Fibroblast of lung (primary cell): ENCODE measurements around the gene EML4. TPM values are rescaled to one million over a fixed set of nuclear protein-coding genes. Genes with fewer than 3 reads are reported as not detected.

ENCODE experiments used
- DNase-seq, 2 donors: peaks; one replicate each; pipeline versions ENCODE4 v3.0.0 to v3.0.0-alpha.2; 2010; ENCODE audit warnings: low read depth in 2 of 2
- H2AFZ ChIP-seq: 2 replicates; pipeline ENCODE4 v1.5.1; 2012; ENCODE audit warnings: low read length, control low read depth, inconsistent platforms
- H3K27ac ChIP-seq: 2 replicates; pipeline ENCODE4 v1.5.1; 2011; ENCODE audit warnings: low read length, control low read depth; ENCODE audit not compliant: insufficient read depth
- H3K27me3 ChIP-seq: 2 replicates; pipeline ENCODE4 v1.5.1; 2011; ENCODE audit warnings: mild to moderate bottlenecking, low read length; ENCODE audit not compliant: control insufficient read depth, insufficient read depth
- H3K36me3 ChIP-seq: 2 replicates; pipeline ENCODE4 v1.5.1; 2011; ENCODE audit warnings: low read length; ENCODE audit not compliant: control insufficient read depth, insufficient read depth
- H3K4me1 ChIP-seq: 2 replicates; pipeline ENCODE4 v1.5.1; 2011; ENCODE audit warnings: low read length; ENCODE audit not compliant: control insufficient read depth, insufficient read depth; ENCODE audit errors: extremely low read depth
- H3K4me2 ChIP-seq: 2 replicates; pipeline ENCODE4 v1.5.1; 2011; ENCODE audit warnings: low read length, control low read depth; ENCODE audit not compliant: insufficient read depth; ENCODE audit errors: extremely low read depth
- H3K4me3 ChIP-seq, 4 experiments: fragments of 200-600 bp in 1 of 4; sonication (generic) in 1 of 4; replicated peaks in 1 of 4; 2 replicates each; pipeline ENCODE4 v1.5.1; 2011 to 2016; ENCODE audit warnings: low read length in 4 of 4, low read depth in 3 of 4, mild to moderate bottlenecking in 3 of 4, control low read depth in 2 of 4, inconsistent platforms in 1 of 4, mixed read lengths in 1 of 4; ENCODE audit not compliant: insufficient read depth in 1 of 4; ENCODE audit errors: control extremely low read depth in 1 of 4
- H3K79me2 ChIP-seq: 2 replicates; pipeline ENCODE4 v1.5.1; 2012; ENCODE audit warnings: mild to moderate bottlenecking, low read length, inconsistent platforms; ENCODE audit not compliant: control insufficient read depth, insufficient read depth
- H3K9ac ChIP-seq: 2 replicates; pipeline ENCODE4 v1.5.1; 2011; ENCODE audit warnings: mild to moderate bottlenecking, low read length, control low read depth; ENCODE audit not compliant: insufficient read depth
- H3K9me3 ChIP-seq: 2 replicates; pipeline ENCODE4 v1.5.1; 2012; ENCODE audit warnings: low read depth, low read length; ENCODE audit not compliant: control insufficient read depth, insufficient read depth
- H4K20me1 ChIP-seq: 2 replicates; pipeline ENCODE4 v1.5.1; 2011; ENCODE audit warnings: low read length; ENCODE audit not compliant: control insufficient read depth, insufficient read depth; ENCODE audit errors: extremely low read depth
- EZH2 ChIP-seq: IDR thresholded peaks from 2 replicates; pipeline ENCODE4 v1.5.1; 2012; ENCODE audit warnings: low read length, control low read depth, mild to moderate bottlenecking; ENCODE audit errors: missing control alignments
- polyA plus RNA-seq, 2 donors: library from polyadenylated mRNA; depleted of rRNA in 1 of 2; stranded (reverse) in 1 of 2; unstranded in 1 of 2; fragments of >200 nt; gene quantifications; 2 replicates each; pipeline ENCODE4 v1.2.1, GENCODE V29; 2011 to 2012; ENCODE audit warnings: missing spikeins in 1 of 2
- total RNA-seq: library from RNA; depleted of rRNA; stranded (reverse); fragments of >200 nt; gene quantifications from 2 replicates; pipeline ENCODE4 v1.2.1, GENCODE V29; 2014
- TF ChIP-seq, protein P1 (sequence below), 2 donors: IDR thresholded peaks in 1 of 2; conservative IDR thresholded peaks in 1 of 2; 1 replicate in 1 of 2; 2 replicates in 1 of 2; pipeline ENCODE4 v1.5.1; 2011 to 2012; ENCODE audit warnings: low read length in 2 of 2, control low read depth in 1 of 2, inconsistent platforms in 1 of 2, low read depth in 1 of 2, mild to moderate bottlenecking in 1 of 2

EML4 gene
- total and polyA plus RNA-seq, 2 donors (not counting 1 experiment from before 2014, with no cell fraction given), result 49.5 to 62.7 TPM

DNA sequence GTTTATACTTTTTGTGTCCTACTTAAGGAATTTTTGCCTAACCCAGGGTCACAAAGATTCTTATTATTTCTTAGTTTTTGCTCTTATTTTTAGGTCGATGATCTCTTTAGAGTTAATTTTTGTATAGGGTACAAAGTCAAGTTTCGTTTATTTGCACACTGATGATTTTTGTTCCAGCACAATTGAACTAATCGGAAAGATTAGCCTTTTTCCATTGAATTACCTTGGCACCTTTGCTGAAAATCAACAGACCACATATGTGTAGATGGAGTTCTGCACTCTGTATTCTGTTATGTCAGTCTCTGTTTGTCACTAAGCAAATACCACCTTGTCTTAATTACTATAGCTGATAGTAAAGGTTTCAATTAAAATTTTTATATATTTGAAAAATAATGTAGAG lies 18.7 kb downstream of the EML4 start:
- Histone ChIP-seq H2AFZ (no peak overlapping the region), H3K4me3 (no peak overlapping the region), H3K36me3 (no peaks in the 10 kb centered on the region), H3K9me3 (no peaks in the 10 kb centered on the region), H3K79me2 (peaks cover 73% of the 10 kb centered on the region), H3K27me3 (no peaks in the 10 kb centered on the region), H3K4me2 (no peak overlapping the region), H3K27ac (no peak overlapping the region), H3K9ac (no peak overlapping the region), H3K4me1 (peaks cover 6% of the 10 kb centered on the region), H4K20me1 (no peaks in the 10 kb centered on the region)
- no peak for DNase-seq
- no peak for TF ChIP-seq EZH2
- TF ChIP-seq, protein P1, sequence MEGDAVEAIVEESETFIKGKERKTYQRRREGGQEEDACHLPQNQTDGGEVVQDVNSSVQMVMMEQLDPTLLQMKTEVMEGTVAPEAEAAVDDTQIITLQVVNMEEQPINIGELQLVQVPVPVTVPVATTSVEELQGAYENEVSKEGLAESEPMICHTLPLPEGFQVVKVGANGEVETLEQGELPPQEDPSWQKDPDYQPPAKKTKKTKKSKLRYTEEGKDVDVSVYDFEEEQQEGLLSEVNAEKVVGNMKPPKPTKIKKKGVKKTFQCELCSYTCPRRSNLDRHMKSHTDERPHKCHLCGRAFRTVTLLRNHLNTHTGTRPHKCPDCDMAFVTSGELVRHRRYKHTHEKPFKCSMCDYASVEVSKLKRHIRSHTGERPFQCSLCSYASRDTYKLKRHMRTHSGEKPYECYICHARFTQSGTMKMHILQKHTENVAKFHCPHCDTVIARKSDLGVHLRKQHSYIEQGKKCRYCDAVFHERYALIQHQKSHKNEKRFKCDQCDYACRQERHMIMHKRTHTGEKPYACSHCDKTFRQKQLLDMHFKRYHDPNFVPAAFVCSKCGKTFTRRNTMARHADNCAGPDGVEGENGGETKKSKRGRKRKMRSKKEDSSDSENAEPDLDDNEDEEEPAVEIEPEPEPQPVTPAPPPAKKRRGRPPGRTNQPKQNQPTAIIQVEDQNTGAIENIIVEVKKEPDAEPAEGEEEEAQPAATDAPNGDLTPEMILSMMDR (conservative IDR thresholded peaks at IDR 0.05 in 1 of 2, IDR thresholded peaks at IDR 0.05 in 1 of 2; ENCODE audit: low read depth in 1 of 2, low read length in 2 of 2), result no peak

DNA sequence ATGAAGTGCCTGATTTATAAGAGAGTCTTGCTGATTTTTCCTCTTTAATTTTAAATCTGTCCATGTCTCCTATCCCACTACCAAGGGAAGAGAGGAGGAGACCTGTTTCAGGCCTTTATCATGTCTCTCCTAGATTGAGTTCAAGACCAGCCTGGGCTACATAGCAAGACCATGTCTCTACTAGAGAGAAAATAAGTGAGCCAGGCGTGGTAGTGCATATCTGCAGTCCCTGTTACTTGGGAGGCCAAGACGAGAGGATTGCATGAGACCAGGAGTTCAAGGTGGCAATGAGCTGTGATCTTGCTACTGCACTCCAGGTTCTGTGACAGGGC lies 20.0 kb downstream of the EML4 start:
- Histone ChIP-seq H3K27ac (no peak overlapping the region), H3K9me3 (no peaks in the 10 kb centered on the region), H3K4me3 (no peak overlapping the region), H3K36me3 (no peaks in the 10 kb centered on the region), H3K27me3 (no peaks in the 10 kb centered on the region), H3K4me1 (peaks cover 15% of the 10 kb centered on the region), H3K4me2 (no peak overlapping the region), H3K79me2 (peaks cover 69% of the 10 kb centered on the region), H4K20me1 (no peaks in the 10 kb centered on the region), H3K9ac (no peak overlapping the region), H2AFZ (no peak overlapping the region)
- no peak for DNase-seq
- TF ChIP-seq, protein P1 (conservative IDR thresholded peaks at IDR 0.05 in 1 of 2, IDR thresholded peaks at IDR 0.05 in 1 of 2; ENCODE audit: low read depth in 1 of 2, low read length in 2 of 2), result no peak
- no peak for TF ChIP-seq EZH2

DNA sequence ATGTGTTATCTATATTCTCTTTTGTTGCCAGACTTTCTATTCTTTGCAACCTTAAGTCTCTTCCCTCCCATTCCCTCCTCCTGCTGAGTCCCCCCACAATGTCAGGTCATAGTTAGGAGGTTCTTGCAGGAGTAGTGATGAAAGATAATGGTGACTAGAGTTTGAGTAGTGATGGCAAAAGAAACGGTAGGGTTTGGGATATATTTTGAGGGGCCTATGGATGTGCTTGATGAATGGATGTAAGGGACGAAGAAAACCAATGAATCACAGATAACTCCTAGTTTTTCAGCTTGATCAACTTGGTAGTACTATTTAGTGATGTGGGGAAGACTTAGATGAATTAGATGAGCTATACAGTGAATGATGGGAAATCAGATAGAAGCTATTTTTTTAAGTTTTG lies 21.0 kb downstream of the EML4 start:
- Histone ChIP-seq H3K4me2 (no peak overlapping the region), H3K36me3 (no peaks in the 10 kb centered on the region), H2AFZ (no peak overlapping the region), H3K9me3 (no peaks in the 10 kb centered on the region), H3K79me2 (peaks cover 66% of the 10 kb centered on the region), H3K27ac (no peak overlapping the region), H3K27me3 (no peaks in the 10 kb centered on the region), H4K20me1 (no peaks in the 10 kb centered on the region), H3K4me3 (no peak overlapping the region), H3K9ac (no peak overlapping the region), H3K4me1 (peaks cover 16% of the 10 kb centered on the region)
- TF ChIP-seq, protein P1 (conservative IDR thresholded peaks at IDR 0.05 in 1 of 2, IDR thresholded peaks at IDR 0.05 in 1 of 2; ENCODE audit: low read depth in 1 of 2, low read length in 2 of 2), result no peak
- DNase-seq, result no peak
